Activated CD8-positive, alpha-beta memory T cell treated with anti-CD3 and anti-CD28 coated beads for 36 hours (primary cell): ENCODE data around the gene PLXNA4. TPM values are rescaled to one million over a fixed set of nuclear protein-coding genes. Genes with fewer than 3 reads are reported as not detected.

Source experiments
- CTCF ChIA-PET: fragments of 350-600 bp; sonication (Branson Sonifier 250); formaldehyde crosslinking; loops from one replicate; lab custom pipeline; 2021; ENCODE audit warnings: antibody characterized with exemption; lab: Charles Lee
- POLR2A ChIA-PET: fragments of 350-600 bp; sonication (Branson Sonifier 250); formaldehyde crosslinking; loops from one replicate; lab custom pipeline; 2021; ENCODE audit warnings: antibody characterized with exemption; lab: Charles Lee
- total RNA-seq, 2 experiments: library from RNA; stranded (reverse); gene quantifications; one replicate each; pipeline ENCODE4 v1.2.3, GENCODE V29; 2021

The PLXNA4 gene
- total RNA-seq, 2 experiments from 2014 or later: 0.04 to 0.19 TPM

- CTCF ChIA-PET: no interaction called here
Observed at GRCh38 chr7:132255898-132256297, 320.4 kb downstream of the PLXNA4 start.

DNA sequence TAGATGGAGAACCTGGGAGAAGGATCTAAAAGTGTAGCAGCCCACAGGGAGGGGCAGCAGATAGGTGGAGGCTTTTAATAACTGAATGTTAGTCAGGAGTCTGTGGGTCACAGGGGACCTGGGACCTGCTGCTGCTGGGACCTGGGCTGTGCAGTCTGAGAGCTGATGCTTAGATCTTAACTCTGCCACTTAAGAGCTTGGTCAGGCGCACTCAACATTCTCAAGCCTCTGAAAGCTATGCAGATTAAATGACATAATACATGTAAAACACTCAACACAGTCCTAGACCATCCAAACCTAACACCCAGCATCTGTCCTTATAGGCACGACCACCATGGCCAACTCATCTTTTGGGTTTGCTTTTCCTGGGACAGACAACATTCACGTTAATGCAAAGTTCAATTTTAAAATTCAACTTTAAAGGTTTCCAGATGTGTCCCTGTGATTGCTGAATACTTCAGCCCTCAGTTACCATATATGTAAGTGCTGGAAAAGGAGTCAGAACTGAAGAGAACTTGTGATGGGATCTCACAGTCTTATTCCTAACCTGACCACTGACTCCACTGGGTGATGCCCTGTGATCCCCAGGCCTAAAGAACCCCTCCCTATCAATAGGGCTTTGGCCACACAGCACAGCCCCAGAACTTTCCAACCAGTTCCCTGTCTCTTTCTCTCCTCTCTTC, 321.0 kb downstream of the PLXNA4 start:
- ChIA-PET POLR2A (no interaction called here), CTCF (no interaction called here)

More at GRCh38 chr7:132255898-132256297, 320.4 kb downstream of the PLXNA4 start:
- POLR2A ChIA-PET: no interaction called here

GRCh38 chr7:132254455-132254854, 321.8 kb downstream of the PLXNA4 start:
- CTCF ChIA-PET: no interaction called here
- POLR2A ChIA-PET: no interaction called here

GRCh38 chr7:132252793-132253100, 323.5 kb downstream of the PLXNA4 start:
- POLR2A ChIA-PET: no interaction called here
- CTCF ChIA-PET: no interaction called here

- CTCF ChIA-PET: no interaction called here
Observed at GRCh38 chr7:132251327-132251659, 325.0 kb downstream of the PLXNA4 start.

GRCh38 chr7:132250480-132251326, 325.6 kb downstream of the PLXNA4 start:
- ChIA-PET CTCF (no interaction called here), POLR2A (no interaction called here)

More at GRCh38 chr7:132251327-132251659, 325.0 kb downstream of the PLXNA4 start:
- POLR2A ChIA-PET: no interaction called here

DNA sequence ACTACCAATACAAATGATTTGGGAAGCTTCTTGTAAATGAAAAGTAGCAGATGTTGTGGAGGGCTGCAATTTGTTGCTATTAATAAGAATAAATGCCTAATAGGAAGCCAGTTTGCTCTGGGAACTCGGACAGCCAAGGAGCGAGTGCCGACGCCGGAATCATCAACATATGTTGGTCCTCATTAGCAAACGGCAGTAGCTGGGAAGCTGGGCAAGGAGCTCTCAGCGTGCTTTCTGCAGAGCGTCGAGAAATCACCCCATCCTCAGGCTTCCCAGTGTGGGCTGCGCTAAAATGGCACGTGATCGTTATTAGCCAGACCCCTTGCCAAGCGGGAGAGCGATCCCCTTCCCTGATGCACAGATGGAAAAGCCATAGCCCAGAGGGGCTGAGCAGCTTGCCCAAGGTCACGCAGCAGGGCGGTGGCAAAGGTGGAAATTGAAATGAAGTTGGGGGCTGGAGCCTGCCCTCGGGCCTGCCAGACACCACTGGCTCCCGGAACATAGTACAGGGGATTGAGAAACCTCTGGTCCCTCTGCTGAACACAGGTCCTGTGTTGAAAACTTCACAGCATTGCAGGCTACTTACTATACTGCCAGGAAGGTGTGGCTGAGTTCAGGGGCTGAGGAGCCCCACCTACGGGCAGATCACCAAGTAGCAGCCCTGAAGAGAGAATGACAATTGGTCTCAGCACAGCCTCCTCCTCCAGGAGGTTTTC, 326.9 kb downstream of the PLXNA4 start:
- POLR2A ChIA-PET: no interaction called here
- CTCF ChIA-PET: no interaction called here

GRCh38 chr7:132248841-132249240, 327.4 kb downstream of the PLXNA4 start:
- CTCF ChIA-PET: no interaction called here
- POLR2A ChIA-PET: no interaction called here

DNA sequence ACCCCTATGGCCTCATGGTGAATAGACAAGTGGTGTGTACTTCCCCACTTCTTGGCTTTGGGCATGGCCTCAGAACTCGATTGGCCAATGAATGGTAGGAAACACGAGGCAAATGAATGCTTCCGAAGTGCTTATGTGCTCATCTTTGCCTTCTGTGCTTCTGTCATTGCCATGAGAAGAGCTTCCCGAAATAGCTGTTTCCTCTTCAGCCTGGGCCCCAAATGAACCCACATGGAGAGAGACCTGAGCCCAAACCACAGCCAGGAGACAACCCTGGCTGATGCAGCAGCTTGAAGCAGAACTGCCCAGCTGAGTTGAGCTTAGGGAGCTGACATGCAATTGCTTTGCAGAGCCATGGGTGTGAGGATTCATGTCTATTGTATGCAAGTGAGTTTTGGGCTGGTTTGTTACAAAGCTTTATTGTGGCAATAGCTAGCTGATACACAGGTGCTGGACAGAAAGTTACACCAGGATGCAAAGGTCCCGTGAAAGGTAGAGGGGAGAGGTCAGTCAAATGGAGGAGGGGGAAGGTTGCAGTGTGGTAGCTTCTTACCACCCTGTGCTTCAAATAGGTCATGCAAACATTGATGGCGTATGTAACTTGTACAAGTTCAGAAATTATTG, 328.2 kb downstream of the PLXNA4 start:
- POLR2A ChIA-PET: no interaction called here
- CTCF ChIA-PET: no interaction called here

DNA sequence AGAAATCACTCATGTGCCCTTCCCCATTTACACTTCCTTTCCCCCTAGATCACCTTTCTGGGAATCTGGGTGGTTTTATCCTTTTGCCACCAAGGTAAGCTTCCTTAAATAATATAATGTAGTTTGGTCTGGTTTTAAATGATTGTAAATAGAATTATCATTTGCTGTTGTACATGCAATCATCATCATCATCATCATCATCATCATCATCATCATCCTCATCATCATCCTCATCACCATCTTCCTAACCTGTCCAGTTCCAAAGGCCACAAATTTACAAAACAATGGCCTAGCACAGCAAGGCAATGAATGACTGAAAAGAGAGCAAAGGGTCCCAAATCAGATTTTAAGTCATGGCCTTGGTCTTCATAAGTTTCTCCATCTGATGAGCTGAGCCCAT, 329.7 kb downstream of the PLXNA4 start:
- ChIA-PET CTCF (no interaction called here), POLR2A (no interaction called here)

DNA sequence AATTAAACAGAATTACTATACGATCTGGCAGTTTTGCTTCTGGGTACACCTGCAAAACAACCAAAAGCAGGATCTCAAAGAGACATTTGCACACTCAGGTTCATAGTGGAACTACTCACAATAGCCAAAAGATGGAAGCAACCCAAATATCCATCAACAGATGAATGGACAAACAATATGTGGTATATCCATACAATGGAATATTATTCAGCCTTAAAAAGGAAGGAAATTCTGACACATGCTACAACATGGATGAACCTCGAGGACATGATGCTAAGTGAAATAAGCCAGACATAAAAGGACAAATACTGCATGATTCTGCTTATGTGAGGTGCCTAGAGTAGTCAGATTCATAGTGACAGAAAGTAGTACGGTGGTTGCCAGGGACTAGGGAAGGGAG, 330.7 kb downstream of the PLXNA4 start:
- ChIA-PET CTCF (no interaction called here), POLR2A (no interaction called here)

- ChIA-PET CTCF (no interaction called here), POLR2A (no interaction called here)
Observed at GRCh38 chr7:132244903-132245480, 331.3 kb downstream of the PLXNA4 start.

- POLR2A ChIA-PET: no interaction called here
Observed at GRCh38 chr7:132243463-132243862, 332.8 kb downstream of the PLXNA4 start.

DNA sequence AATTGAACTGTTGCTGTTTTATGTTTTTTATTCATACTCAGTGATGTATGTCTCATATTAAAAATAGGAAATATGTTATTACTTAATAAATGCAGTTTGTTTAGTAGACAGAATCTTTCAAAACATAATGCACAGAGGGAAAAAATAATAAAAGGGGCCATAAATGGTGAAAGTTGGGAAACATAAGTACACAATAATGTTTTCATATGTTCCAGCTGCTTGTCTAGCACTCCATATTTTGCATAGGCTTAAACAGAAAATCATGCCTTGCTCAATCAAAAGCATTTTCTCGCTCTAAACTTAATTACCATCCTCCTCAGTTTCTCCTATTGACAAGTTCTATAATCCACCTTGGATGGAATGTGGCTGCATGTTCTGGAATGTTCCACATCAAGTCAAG, 333.2 kb downstream of the PLXNA4 start:
- ChIA-PET CTCF (no interaction called here), POLR2A (no interaction called here)

More at GRCh38 chr7:132243463-132243862, 332.8 kb downstream of the PLXNA4 start:
- CTCF ChIA-PET: no interaction called here

DNA sequence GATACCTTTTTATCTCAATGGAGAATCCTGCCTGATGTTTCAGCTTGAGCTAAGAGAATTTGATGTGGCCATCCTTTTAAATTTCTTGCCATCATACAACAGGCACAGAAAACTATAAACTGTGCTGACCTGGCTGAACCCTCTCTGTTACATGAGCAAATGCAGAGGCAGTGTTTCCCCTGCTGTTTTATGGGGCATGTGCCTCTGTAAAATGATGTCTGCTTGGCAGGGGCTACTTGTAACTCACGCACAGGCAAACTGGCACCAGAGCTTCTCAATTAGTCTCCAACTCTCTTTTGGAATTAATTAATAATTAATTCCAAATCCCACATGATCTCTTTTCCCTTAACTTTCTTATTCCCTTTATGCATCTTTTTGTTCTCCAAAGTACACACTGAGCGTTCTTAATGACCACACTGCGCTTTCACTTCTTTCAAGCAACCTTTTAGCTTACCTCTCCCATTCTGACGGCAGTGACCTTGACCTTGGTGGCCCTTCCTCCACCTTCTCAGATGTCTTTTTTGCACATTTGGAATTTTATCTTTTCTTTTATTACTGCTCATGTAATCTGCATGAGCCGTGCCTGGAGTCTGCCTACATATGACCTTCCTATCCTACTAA, 334.0 kb downstream of the PLXNA4 start:
- CTCF ChIA-PET: no interaction called here

DNA sequence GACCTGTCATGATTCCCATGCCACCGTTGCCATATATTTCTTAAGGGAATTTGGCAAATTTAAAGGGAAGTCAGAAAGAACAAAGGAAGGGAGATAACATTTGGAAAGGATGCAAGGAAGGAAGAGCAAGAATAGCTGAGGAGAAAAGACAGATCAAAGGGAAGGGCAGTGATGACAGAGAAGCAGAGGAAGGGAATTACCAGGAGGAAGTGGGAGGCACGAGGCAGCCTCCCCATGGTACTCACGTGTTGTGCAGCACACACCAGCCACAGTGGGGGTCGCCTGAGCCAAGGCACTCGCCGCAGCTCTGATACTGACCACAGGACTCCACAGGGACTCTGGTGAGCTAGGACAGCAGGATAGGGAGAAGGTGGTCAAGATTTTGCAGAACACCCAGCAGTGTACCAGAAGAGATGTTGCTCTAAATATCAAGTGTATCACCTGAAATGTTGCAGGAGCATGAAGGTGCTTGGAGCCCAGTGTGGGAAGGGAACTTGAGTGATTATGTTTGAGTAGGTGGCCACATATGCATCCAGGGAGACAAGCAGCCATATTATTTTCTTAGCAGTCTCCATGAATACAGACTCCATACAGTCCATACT, 335.3 kb downstream of the PLXNA4 start:
- ChIA-PET CTCF (no interaction called here), POLR2A (no interaction called here)

More for the DNA sequence above, 334.0 kb downstream of the PLXNA4 start:
- POLR2A ChIA-PET: no interaction called here

DNA sequence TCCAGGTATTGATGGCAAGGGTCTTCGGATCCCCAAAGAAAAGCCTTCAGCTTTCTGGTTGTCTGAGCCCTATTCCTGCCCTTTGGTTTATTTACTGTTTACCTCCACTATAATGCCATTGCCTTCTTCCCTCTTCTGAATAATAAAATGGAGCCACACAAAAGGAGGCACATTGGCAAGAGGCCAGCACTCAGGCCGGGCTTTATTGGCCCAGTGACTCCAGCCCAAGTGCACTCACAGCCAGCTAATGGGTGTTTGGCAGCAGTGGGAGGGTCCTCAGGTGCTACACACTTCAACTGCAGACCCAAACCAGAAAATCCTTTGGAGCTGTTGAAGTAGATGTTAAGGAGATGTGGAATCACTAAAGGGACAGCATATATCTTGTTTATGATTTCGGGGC, 336.0 kb downstream of the PLXNA4 start:
- ChIA-PET CTCF (no interaction called here), POLR2A (no interaction called here)

DNA sequence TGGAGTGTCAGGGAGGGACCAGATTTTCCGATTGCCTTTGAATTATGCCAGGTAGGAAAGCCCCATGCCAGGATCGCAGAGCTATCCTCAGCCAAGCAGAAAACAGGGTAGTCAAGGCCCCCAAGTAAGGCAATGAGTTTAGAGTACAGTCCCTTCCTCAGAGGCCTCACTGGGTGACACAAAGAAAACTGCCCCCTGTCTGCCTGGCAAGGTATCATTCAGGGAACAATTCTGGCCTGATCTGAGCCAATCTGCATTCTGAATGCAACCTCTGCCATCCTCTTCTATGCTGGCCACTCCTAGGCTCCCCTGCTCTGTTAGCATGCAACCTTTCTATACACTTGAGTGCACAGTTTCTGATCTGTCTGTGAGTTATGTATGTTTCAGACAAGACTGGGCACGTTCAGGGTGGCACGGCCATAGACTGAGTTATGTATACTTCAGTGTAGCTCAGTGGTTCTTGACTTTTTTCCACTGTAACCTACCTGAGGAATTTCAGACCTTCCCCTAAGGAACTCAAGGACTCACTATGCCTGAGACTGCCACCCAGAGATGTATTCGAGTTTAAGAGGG, 336.8 kb downstream of the PLXNA4 start:
- ChIA-PET POLR2A (no interaction called here), CTCF (no interaction called here)

- CTCF ChIA-PET: no interaction called here
- POLR2A ChIA-PET: no interaction called here
Observed at GRCh38 chr7:132234711-132235110, 341.6 kb downstream of the PLXNA4 start.
